Kidney (tissue), 14 donors: ENCODE results near the gene ITPKC. TPM values are rescaled to one million over a fixed set of nuclear protein-coding genes. Genes with fewer than 3 reads are reported as not detected.

Experiments
- DNase-seq, 5 donors: peaks; one replicate each; pipeline ENCODE4 v3.0.0-alpha.2; 2013 to 2020
- FAIRE-seq: peaks from 2 replicates; lab custom pipeline; 2012; peaks lifted over from hg19 to GRCh38; lab: Jason Lieb, UNC
- H3K27ac ChIP-seq, 2 donors: one replicate each; pipeline ENCODE4 v1.7.0; 2013; ENCODE audit warnings: low read depth in 2 of 2, low read length in 2 of 2, inconsistent platforms in 1 of 2
- H3K27me3 ChIP-seq: one replicate; pipeline ENCODE4 v1.7.1; 2013; ENCODE audit warnings: low read length, inconsistent platforms; ENCODE audit not compliant: control insufficient read depth, insufficient read depth
- H3K36me3 ChIP-seq, 3 donors: one replicate each; pipeline versions ENCODE4 v1.7.0 to v1.7.1; 2013; ENCODE audit warnings: low read length in 3 of 3, control low read depth in 1 of 3, inconsistent platforms in 1 of 3; ENCODE audit not compliant: insufficient read depth in 3 of 3, control insufficient read depth in 2 of 3
- H3K4me1 ChIP-seq, 3 donors: one replicate each; pipeline versions ENCODE4 v1.7.0 to v1.7.1; 2013; ENCODE audit warnings: low read length in 3 of 3, inconsistent platforms in 1 of 3, low read depth in 1 of 3; ENCODE audit not compliant: control insufficient read depth in 2 of 3, insufficient read depth in 2 of 3
- H3K4me3 ChIP-seq, 3 donors: one replicate each; pipeline versions ENCODE4 v1.7.0 to v1.8.1; 2013; ENCODE audit warnings: low read length in 3 of 3, control low read depth in 1 of 3, inconsistent platforms in 1 of 3
- H3K9ac ChIP-seq, 3 donors: one replicate each; pipeline versions ENCODE4 v1.7.0 to v1.7.1; 2013; ENCODE audit warnings: low read length in 3 of 3, control low read depth in 1 of 3, inconsistent platforms in 1 of 3
- H3K9me3 ChIP-seq, 3 donors: one replicate each; pipeline versions ENCODE4 v1.7.0 to v1.7.1; 2013; ENCODE audit warnings: low read length in 3 of 3, control low read depth in 1 of 3, inconsistent platforms in 1 of 3; ENCODE audit not compliant: control insufficient read depth in 2 of 3, insufficient read depth in 1 of 3
- CTCF ChIP-seq: IDR thresholded peaks from 3 replicates; pipeline ENCODE4 v1.5.1; 2012; ENCODE audit warnings: mild to moderate bottlenecking, moderate library complexity, borderline replicate concordance; ENCODE audit not compliant: insufficient read depth; ENCODE audit errors: extremely low read depth
- intact Hi-C: fragments of 100-400 bp; cut with DNase I; formaldehyde crosslinking; loops from one replicate; pipeline ENCODE4 v1.11.1; 2022
- polyA plus RNA-seq: library from polyadenylated mRNA; stranded (reverse); fragments of 350-450 nt; fragmentation: Illumina TruSeq; extraction: RNeasy Lipid Tissue Mini Kit (QIAGEN cat#74804); gene quantifications from one replicate; pipeline ENCODE4 v1.2.3, GENCODE V29; 2014; ENCODE audit warnings: low read depth, low replicate concordance; ENCODE audit not compliant: insufficient read depth
- total RNA-seq: library from RNA; stranded (reverse); fragmentation: NEBNext Ultra II Directional; extraction: Animal tissue kit (Norgen Biotek cat#: 25700); gene quantifications from one replicate; pipeline ENCODE4 v1.2.1, GENCODE V29; 2021
- donor health status: control.
- donor health status: control.
- donor health status: control.
- donor health status: control.
- donor health status: control.
- donor health status: DM: yes; HTN: yes; CAD: no.
- donor health status: Normal renal cell carcinoma (clear cell type).

Gene ITPKC
- total and polyA plus RNA-seq, 2 donors from 2014 or later = 14.3 to 27.9 TPM

GRCh38 chr19:40707615-40708014 lies 9.3 kb upstream of the ITPKC start:
- no peak for TF ChIP-seq CTCF
- Histone ChIP-seq H3K27ac (no peak overlapping the region), H3K4me1 (no peaks in the 10 kb centered on the region), H3K36me3 (peaks cover 3 to 15% (median 13%) of the 10 kb centered on the region in 3 donors), H3K4me3 (no peak overlapping the region), H3K9ac (no peak overlapping the region), H3K27me3 (no peaks in the 10 kb centered on the region), H3K9me3 (no peaks in the 10 kb centered on the region)
- no peak for DNase-seq
- FAIRE-seq = no peak
- intact Hi-C loops = no loop called here

- Histone ChIP-seq H3K4me3 (no peak overlapping the region), H3K9me3 (no peaks in the 10 kb centered on the region), H3K27me3 (no peaks in the 10 kb centered on the region), H3K4me1 (peaks cover 0 to 5% (median 0%) of the 10 kb centered on the region in 3 donors), H3K27ac (no peak overlapping the region), H3K36me3 (peaks cover 2 to 10% (median 9%) of the 10 kb centered on the region in 3 donors), H3K9ac (no peak overlapping the region)
- intact Hi-C loops = no loop called here
- no peak for TF ChIP-seq CTCF
- FAIRE-seq (no peak), DNase-seq (peak in 1 of 5 donors; percentile 22)
Measured at GRCh38 chr19:40709817-40710216, 7.1 kb upstream of the ITPKC start.

GRCh38 chr19:40713939-40714338 lies 3.0 kb upstream of the ITPKC start:
- Histone ChIP-seq H3K4me3 (no peak overlapping the region), H3K9ac (peak overlapping the region in 1 of 3 donors; percentile 75), H3K4me1 (peaks cover 3 to 23% (median 13%) of the 10 kb centered on the region in 3 donors), H3K27me3 (no peaks in the 10 kb centered on the region), H3K9me3 (no peaks in the 10 kb centered on the region), H3K27ac (peak overlapping the region; percentile 96 to 98), H3K36me3 (peaks cover 0 to 5% (median 2%) of the 10 kb centered on the region in 3 donors)
- FAIRE-seq = no peak
- no peak for TF ChIP-seq CTCF
- intact Hi-C loops = no loop called here
- DNase-seq = no peak
